Endodermal cell (in vitro differentiated cells): ENCODE results near the gene ARHGAP25. TPM values are rescaled to one million over a fixed set of nuclear protein-coding genes. Genes with fewer than 3 reads are reported as not detected.

ENCODE experiments used
- DNase-seq: peaks from one replicate; pipeline ENCODE4 v3.0.0-alpha.2; 2017
- H3K27ac ChIP-seq: 2 replicates; pipeline ENCODE4 v1.5.1; 2013; ENCODE audit warnings: mild to moderate bottlenecking, low read depth, low read length, moderate library complexity
- H3K27me3 ChIP-seq: 2 replicates; pipeline ENCODE4 v1.6.1; 2013; ENCODE audit warnings: mild to moderate bottlenecking, low read length, moderate library complexity; ENCODE audit not compliant: insufficient read depth, control insufficient read depth, poor library complexity, severe bottlenecking
- H3K36me3 ChIP-seq: 2 replicates; pipeline ENCODE4 v1.7.0; 2013; ENCODE audit warnings: mild to moderate bottlenecking, low read length, moderate library complexity; ENCODE audit not compliant: control insufficient read depth, insufficient read depth
- H3K4me1 ChIP-seq: one replicate; pipeline ENCODE4 v1.7.0; 2013; ENCODE audit warnings: low read length; ENCODE audit not compliant: control insufficient read depth, insufficient read depth
- H3K4me3 ChIP-seq: 2 replicates; pipeline ENCODE4 v1.5.1; 2013; ENCODE audit warnings: mild to moderate bottlenecking, low read length, moderate library complexity
- H3K9ac ChIP-seq: 2 replicates; pipeline ENCODE4 v1.6.1; 2013; ENCODE audit warnings: mild to moderate bottlenecking, low read length, moderate library complexity; ENCODE audit not compliant: poor library complexity, severe bottlenecking; ENCODE audit errors: extremely low read depth
- H3K9me3 ChIP-seq: 2 replicates; pipeline ENCODE4 v1.6.1; 2013; ENCODE audit warnings: mild to moderate bottlenecking, low read length, moderate library complexity; ENCODE audit not compliant: control insufficient read depth
- H3K27ac Mint-ChIP-seq: 2 replicates; pipeline ENCODE4 v1.8.0; 2020; ENCODE audit warnings: mixed read lengths
- H3K27me3 Mint-ChIP-seq: 2 replicates; pipeline ENCODE4 v1.8.0; 2021; ENCODE audit warnings: mild to moderate bottlenecking, mixed read lengths; ENCODE audit not compliant: insufficient read depth
- H3K36me3 Mint-ChIP-seq: 2 replicates; pipeline ENCODE4 v1.8.0; 2020; ENCODE audit warnings: low read depth, mixed read lengths
- H3K4me1 Mint-ChIP-seq: 2 replicates; pipeline ENCODE4 v1.8.0; 2020; ENCODE audit warnings: mixed read lengths
- H3K4me3 Mint-ChIP-seq: 2 replicates; pipeline ENCODE4 v1.8.0; 2020; ENCODE audit warnings: mild to moderate bottlenecking, moderate library complexity, mixed read lengths
- H3K9me3 Mint-ChIP-seq: 2 replicates; pipeline ENCODE4 v1.8.0; 2020; ENCODE audit warnings: mild to moderate bottlenecking, mixed read lengths
- CTCF ChIP-seq: fragments of 200-600 bp; sonication (generic); conservative IDR thresholded peaks from 2 replicates; pipeline ENCODE4 v1.5.0; 2021; ENCODE audit warnings: antibody characterized with exemption, mild to moderate bottlenecking
- WGBS, 2 experiments: methylation state at CpG; one replicate each; pipeline versions ENCODE4 v1.1.5 to v1.1.7; 2013; ENCODE audit warnings: missing lambda C conversion rate in 2 of 2, mixed read lengths in 1 of 2; ENCODE audit not compliant: insufficient coverage in 1 of 2, insufficient read length in 1 of 2; 5-methylcytosine and 5-hydroxymethylcytosine counted together
- total RNA-seq, 2 donors: library from RNA; stranded (reverse); fragmentation: NEBNext Ultra II Directional in 1 of 2; extraction: Animal tissue kit (Norgen Biotek cat#: 25700) in 1 of 2; gene quantifications; 2 replicates in 1 of 2; 3 replicates in 1 of 2; pipeline ENCODE4 v1.2.1, GENCODE V29; 2021

ARHGAP25 gene
- total RNA-seq, 2 donors from 2014 or later: 0.82 to 2.6 TPM

- Histone ChIP-seq H3K27ac (no peak overlapping the region), H3K9ac (no peak overlapping the region), H3K4me1 (no peaks in the 10 kb centered on the region), H3K4me3 (no peak overlapping the region), H3K27me3 (no peaks in the 10 kb centered on the region), H3K36me3 (no peaks in the 10 kb centered on the region), H3K9me3 (no peaks in the 10 kb centered on the region)
- Mint-ChIP-seq H3K4me1 (peaks cover 23% of the 10 kb centered on the region), H3K4me3 (no peak overlapping the region), H3K27me3 (no peaks in the 10 kb centered on the region), H3K9me3 (no peaks in the 10 kb centered on the region), H3K36me3 (no peaks in the 10 kb centered on the region), H3K27ac (no peak overlapping the region)
- WGBS, 2 experiments: 90 to 100% methylated on average over 1 to 5 of the region's 5 CpGs
- TF ChIP-seq CTCF: no peak
- no peak for DNase-seq
Measured at GRCh38 chr2:68764806-68765311, 30.2 kb downstream of the ARHGAP25 start.

- peaks cover 27% of the 10 kb centered on the region for H3K4me1 Mint-ChIP-seq
- no peaks in the 10 kb centered on the region for H3K27me3 Mint-ChIP-seq
- H3K4me3 Mint-ChIP-seq: no peak overlapping the region
- Histone ChIP-seq H3K27ac (no peak overlapping the region), H3K9me3 (no peaks in the 10 kb centered on the region), H3K4me1 (no peaks in the 10 kb centered on the region), H3K36me3 (no peaks in the 10 kb centered on the region), H3K9ac (no peak overlapping the region), H3K4me3 (no peak overlapping the region), H3K27me3 (no peaks in the 10 kb centered on the region)
- no peak overlapping the region for H3K27ac Mint-ChIP-seq
- no peaks in the 10 kb centered on the region for H3K9me3 Mint-ChIP-seq
- 89 to 95% methylated on average over 4 of the region's 4 CpGs for WGBS, 2 experiments
- H3K36me3 Mint-ChIP-seq: no peaks in the 10 kb centered on the region
- DNase-seq: no peak
- TF ChIP-seq CTCF: peak; percentile 63
Measured at GRCh38 chr2:68765739-68766375, 31.2 kb downstream of the ARHGAP25 start.

GRCh38 chr2:68766376-68766845 lies 31.8 kb downstream of the ARHGAP25 start:
- Histone ChIP-seq H3K4me3 (no peak overlapping the region), H3K9me3 (no peaks in the 10 kb centered on the region), H3K27ac (no peak overlapping the region), H3K4me1 (no peaks in the 10 kb centered on the region), H3K36me3 (no peaks in the 10 kb centered on the region), H3K9ac (no peak overlapping the region), H3K27me3 (no peaks in the 10 kb centered on the region)
- no peaks in the 10 kb centered on the region for H3K9me3 Mint-ChIP-seq
- H3K36me3 Mint-ChIP-seq: no peaks in the 10 kb centered on the region
- H3K27me3 Mint-ChIP-seq: no peaks in the 10 kb centered on the region
- no peak overlapping the region for H3K4me3 Mint-ChIP-seq
- DNase-seq: no peak
- WGBS, 2 experiments: 78 to 83% methylated on average over 3 to 5 of the region's 5 CpGs
- peaks cover 31% of the 10 kb centered on the region for H3K4me1 Mint-ChIP-seq
- TF ChIP-seq CTCF: no peak
- no peak overlapping the region for H3K27ac Mint-ChIP-seq
